CD8-positive, alpha-beta memory T cell (primary cell): ENCODE results near the gene KNDC1. TPM values are rescaled to one million over a fixed set of nuclear protein-coding genes. Genes with fewer than 3 reads are reported as not detected.

Experiments
- CTCF ChIA-PET: fragments of 350-600 bp; sonication (Branson Sonifier 250); formaldehyde crosslinking; loops from one replicate; lab custom pipeline; 2021; ENCODE audit warnings: antibody characterized with exemption; lab: Charles Lee
- POLR2A ChIA-PET: fragments of 350-600 bp; sonication (Branson Sonifier 250); formaldehyde crosslinking; loops from one replicate; lab custom pipeline; 2021; ENCODE audit warnings: antibody characterized with exemption; lab: Charles Lee
- DNase-seq, 5 donors: peaks; one replicate each; pipeline versions ENCODE4 v3.0.0 to v3.0.0-alpha.2; 2020 to 2022; ENCODE audit warnings: mixed read lengths in 1 of 5
- H3K27ac ChIP-seq: one replicate; pipeline ENCODE4 v1.7.0; 2013; ENCODE audit warnings: low read depth, mild to moderate bottlenecking, low read length, moderate library complexity
- H3K27me3 ChIP-seq: 2 replicates; pipeline ENCODE4 v1.7.0; 2013; ENCODE audit warnings: low read length, mild to moderate bottlenecking; ENCODE audit not compliant: insufficient read depth, poor library complexity, severe bottlenecking
- H3K36me3 ChIP-seq: 2 replicates; pipeline ENCODE4 v1.7.0; 2013; ENCODE audit warnings: mild to moderate bottlenecking, low read length, moderate library complexity; ENCODE audit not compliant: insufficient read depth
- H3K4me1 ChIP-seq: 2 replicates; pipeline ENCODE4 v1.7.0; 2013; ENCODE audit warnings: mild to moderate bottlenecking, low read length, moderate library complexity; ENCODE audit not compliant: insufficient read depth
- H3K4me3 ChIP-seq: 2 replicates; pipeline ENCODE4 v1.7.0; 2013; ENCODE audit warnings: mild to moderate bottlenecking, low read length
- H3K9me3 ChIP-seq: 2 replicates; pipeline ENCODE4 v1.7.0; 2013; ENCODE audit warnings: mild to moderate bottlenecking, low read length
- H3K27ac Mint-ChIP-seq, 8 donors: one replicate each; pipeline ENCODE4 v1.8.0; 2020 to 2021; ENCODE audit warnings: mixed read lengths in 8 of 8, mild to moderate bottlenecking in 6 of 8, inconsistent platforms in 3 of 8, moderate library complexity in 3 of 8
- H3K27me3 Mint-ChIP-seq, 2 donors: one replicate each; pipeline ENCODE4 v1.8.0; 2020 to 2021; ENCODE audit warnings: mixed read lengths in 2 of 2, mild to moderate bottlenecking in 1 of 2, moderate library complexity in 1 of 2
- H3K36me3 Mint-ChIP-seq, 3 donors: one replicate each; pipeline ENCODE4 v1.8.0; 2020 to 2021; ENCODE audit warnings: mixed read lengths in 3 of 3, inconsistent platforms in 1 of 3, mild to moderate bottlenecking in 1 of 3
- H3K4me1 Mint-ChIP-seq, 3 donors: one replicate each; pipeline ENCODE4 v1.8.0; 2020 to 2021; ENCODE audit warnings: mixed read lengths in 3 of 3, inconsistent platforms in 1 of 3, mild to moderate bottlenecking in 1 of 3
- H3K4me3 Mint-ChIP-seq, 7 donors: one replicate each; pipeline ENCODE4 v1.8.0; 2020 to 2021; ENCODE audit warnings: mixed read lengths in 7 of 7, mild to moderate bottlenecking in 6 of 7, moderate library complexity in 4 of 7, inconsistent platforms in 2 of 7
- H3K9me3 Mint-ChIP-seq, 5 donors: one replicate each; pipeline ENCODE4 v1.8.0; 2020 to 2022; ENCODE audit warnings: mixed read lengths in 5 of 5, mild to moderate bottlenecking in 3 of 5, moderate library complexity in 2 of 5, inconsistent platforms in 1 of 5
- polyA plus RNA-seq: library from polyadenylated mRNA; unstranded; fragments of 300-500 nt; fragmentation: Illumina TruSeq; gene quantifications from one replicate; pipeline ENCODE4 v1.2.3, GENCODE V29; 2021
- total RNA-seq, 2 experiments: library from RNA; stranded (reverse); gene quantifications; one replicate each; pipeline ENCODE4 v1.2.3, GENCODE V29; 2021

Gene KNDC1
- total and polyA plus RNA-seq, 3 experiments from 2014 or later, result 0.05 TPM; not detected in 2

- Mint-ChIP-seq H3K27me3 (peaks cover 12 to 15% of the 10 kb centered on the region in 2 donors), H3K4me3 (peak overlapping the region in 1 of 7 donors; percentile 14), H3K27ac (no peak overlapping the region), H3K4me1 (no peaks in the 10 kb centered on the region), H3K36me3 (no peaks in the 10 kb centered on the region), H3K9me3 (no peaks in the 10 kb centered on the region)
- peaks cover 5% of the 10 kb centered on the region for H3K27me3 ChIP-seq
- H3K4me3 ChIP-seq, result no peak overlapping the region
- no peaks in the 10 kb centered on the region for H3K4me1 ChIP-seq
- H3K36me3 ChIP-seq, result no peaks in the 10 kb centered on the region
- no peaks in the 10 kb centered on the region for H3K9me3 ChIP-seq
- no peak overlapping the region for H3K27ac ChIP-seq
- DNase-seq, result peak in 1 of 5 donors; percentile 45
- ChIA-PET CTCF (no interaction called here), POLR2A (no interaction called here)
Observed at GRCh38 chr10:133165556-133166503, 5.8 kb downstream of the KNDC1 start.

- Histone ChIP-seq H3K9me3 (no peaks in the 10 kb centered on the region), H3K27ac (no peak overlapping the region), H3K4me1 (no peaks in the 10 kb centered on the region), H3K27me3 (no peaks in the 10 kb centered on the region), H3K36me3 (no peaks in the 10 kb centered on the region), H3K4me3 (no peak overlapping the region)
- no peaks in the 10 kb centered on the region for H3K9me3 Mint-ChIP-seq
- POLR2A ChIA-PET, result no interaction called here
- H3K27ac Mint-ChIP-seq, result no peak overlapping the region
- H3K4me3 Mint-ChIP-seq, result peak overlapping the region in 1 of 7 donors; percentile 14
- H3K27me3 Mint-ChIP-seq, result peaks cover 12 to 15% of the 10 kb centered on the region in 2 donors
- no peak for DNase-seq
- CTCF ChIA-PET, result no interaction called here
- H3K4me1 Mint-ChIP-seq, result no peaks in the 10 kb centered on the region
- no peaks in the 10 kb centered on the region for H3K36me3 Mint-ChIP-seq
Observed at GRCh38 chr10:133166504-133166827, 6.4 kb downstream of the KNDC1 start.

- POLR2A ChIA-PET, result no interaction called here
- Histone ChIP-seq H3K4me1 (no peaks in the 10 kb centered on the region), H3K36me3 (no peaks in the 10 kb centered on the region), H3K9me3 (no peaks in the 10 kb centered on the region), H3K4me3 (no peak overlapping the region), H3K27me3 (no peaks in the 10 kb centered on the region), H3K27ac (no peak overlapping the region)
- H3K4me3 Mint-ChIP-seq, result no peak overlapping the region
- no peak overlapping the region for H3K27ac Mint-ChIP-seq
- DNase-seq, result peak in 1 of 5 donors; percentile 42
- H3K4me1 Mint-ChIP-seq, result no peaks in the 10 kb centered on the region
- H3K9me3 Mint-ChIP-seq, result no peaks in the 10 kb centered on the region
- no peaks in the 10 kb centered on the region for H3K36me3 Mint-ChIP-seq
- CTCF ChIA-PET, result no interaction called here
- H3K27me3 Mint-ChIP-seq, result peaks cover 14 to 16% of the 10 kb centered on the region in 2 donors
Observed at GRCh38 chr10:133166828-133167692, 7.0 kb downstream of the KNDC1 start.

GRCh38 chr10:133167693-133168616 is 7.9 kb downstream of the KNDC1 start:
- H3K27ac Mint-ChIP-seq, result peak overlapping the region in 1 of 8 donors; percentile 64
- no peak for DNase-seq
- no peaks in the 10 kb centered on the region for H3K4me1 Mint-ChIP-seq
- H3K27me3 ChIP-seq, result no peaks in the 10 kb centered on the region
- ChIA-PET CTCF (no interaction called here), POLR2A (no interaction called here)
- peaks cover 13 to 14% of the 10 kb centered on the region in 2 donors for H3K27me3 Mint-ChIP-seq
- no peak overlapping the region for H3K27ac ChIP-seq
- no peaks in the 10 kb centered on the region for H3K9me3 Mint-ChIP-seq
- H3K9me3 ChIP-seq, result no peaks in the 10 kb centered on the region
- no peak overlapping the region for H3K4me3 ChIP-seq
- no peaks in the 10 kb centered on the region for H3K4me1 ChIP-seq
- H3K36me3 ChIP-seq, result no peaks in the 10 kb centered on the region
- no peak overlapping the region for H3K4me3 Mint-ChIP-seq
- H3K36me3 Mint-ChIP-seq, result no peaks in the 10 kb centered on the region

DNA sequence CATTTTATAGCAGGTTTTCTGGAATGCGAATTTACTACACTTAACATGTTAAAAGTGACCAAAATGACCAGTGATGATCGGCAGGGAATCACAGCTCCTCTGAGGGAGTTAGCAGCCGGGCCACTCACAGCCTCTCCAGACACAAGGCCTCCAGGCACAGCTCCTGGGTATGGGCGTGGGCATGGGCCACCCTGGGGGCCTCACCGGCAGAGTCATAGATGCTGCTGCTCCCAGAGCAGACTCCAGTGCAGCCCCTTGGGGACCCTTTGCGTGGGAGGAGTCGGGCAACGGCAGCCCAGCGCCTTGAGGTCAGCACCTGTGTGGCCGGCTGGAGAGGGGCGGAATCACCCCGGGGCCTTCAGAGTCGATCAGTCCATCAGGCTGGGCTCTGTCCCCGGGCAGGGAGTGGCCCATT is 8.6 kb downstream of the KNDC1 start:
- H3K27ac Mint-ChIP-seq, result no peak overlapping the region
- CTCF ChIA-PET, result no interaction called here

GRCh38 chr10:133169173-133169947 is 9.3 kb downstream of the KNDC1 start:
- no peaks in the 10 kb centered on the region for H3K4me1 Mint-ChIP-seq
- CTCF ChIA-PET, result no interaction called here
- no peak overlapping the region for H3K27ac Mint-ChIP-seq

More for the DNA sequence above, 8.6 kb downstream of the KNDC1 start:
- Histone ChIP-seq H3K9me3 (no peaks in the 10 kb centered on the region), H3K4me1 (no peaks in the 10 kb centered on the region), H3K27me3 (no peaks in the 10 kb centered on the region), H3K27ac (no peak overlapping the region), H3K36me3 (no peaks in the 10 kb centered on the region), H3K4me3 (no peak overlapping the region)
- POLR2A ChIA-PET, result no interaction called here
- DNase-seq, result no peak
- Mint-ChIP-seq H3K27me3 (peaks cover 12 to 13% of the 10 kb centered on the region in 2 donors), H3K4me1 (no peaks in the 10 kb centered on the region), H3K4me3 (no peak overlapping the region), H3K36me3 (no peaks in the 10 kb centered on the region), H3K9me3 (no peaks in the 10 kb centered on the region)

DNA sequence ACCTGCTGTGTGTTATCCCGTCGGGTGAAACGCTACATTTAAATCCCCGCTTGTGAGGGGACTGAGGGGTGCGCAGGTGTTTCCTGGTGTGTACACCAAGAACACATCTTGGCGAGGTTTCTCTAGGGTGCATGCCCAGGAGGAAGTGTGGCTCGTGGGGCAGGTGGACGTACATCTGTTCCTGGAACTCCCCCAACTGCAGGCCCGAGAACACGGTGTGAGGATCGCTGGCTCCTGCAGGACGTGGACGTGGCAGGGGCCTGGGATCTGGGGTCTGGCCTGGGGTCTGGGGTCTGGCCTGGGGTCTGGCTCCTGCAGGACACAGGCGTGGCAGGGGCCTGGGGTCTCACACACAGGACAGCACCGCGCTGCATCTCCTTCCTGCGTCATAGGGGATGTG is 10.1 kb downstream of the KNDC1 start:
- H3K4me1 Mint-ChIP-seq, result no peaks in the 10 kb centered on the region
- H3K27ac Mint-ChIP-seq, result no peak overlapping the region
- H3K4me3 Mint-ChIP-seq, result no peak overlapping the region
- Histone ChIP-seq H3K27me3 (no peaks in the 10 kb centered on the region), H3K36me3 (no peaks in the 10 kb centered on the region), H3K9me3 (no peaks in the 10 kb centered on the region), H3K4me1 (no peaks in the 10 kb centered on the region), H3K27ac (no peak overlapping the region), H3K4me3 (no peak overlapping the region)
- DNase-seq, result no peak
- ChIA-PET CTCF (no interaction called here), POLR2A (no interaction called here)
- no peaks in the 10 kb centered on the region for H3K36me3 Mint-ChIP-seq
- H3K9me3 Mint-ChIP-seq, result no peaks in the 10 kb centered on the region
- peaks cover 12 to 15% of the 10 kb centered on the region in 2 donors for H3K27me3 Mint-ChIP-seq

More at GRCh38 chr10:133169173-133169947, 9.3 kb downstream of the KNDC1 start:
- Histone ChIP-seq H3K27ac (no peak overlapping the region), H3K27me3 (no peaks in the 10 kb centered on the region), H3K9me3 (no peaks in the 10 kb centered on the region), H3K36me3 (no peaks in the 10 kb centered on the region), H3K4me1 (no peaks in the 10 kb centered on the region), H3K4me3 (no peak overlapping the region)
- Mint-ChIP-seq H3K36me3 (no peaks in the 10 kb centered on the region), H3K9me3 (no peaks in the 10 kb centered on the region), H3K27me3 (peaks cover 12 to 13% of the 10 kb centered on the region in 2 donors), H3K4me3 (no peak overlapping the region)
- DNase-seq, result peak in 1 of 5 donors; percentile 41
- POLR2A ChIA-PET, result no interaction called here
